ENCODE measurements around the gene EMB. TPM values are rescaled to one million over a fixed set of nuclear protein-coding genes. Genes with fewer than 3 reads are reported as not detected.

EMB gene
- polyA plus RNA-seq, 1 experiment = 0.89 TPM

GRCh38 chr5:50352382-50352781 lies 88.7 kb downstream of the EMB start:
- CTCF ChIA-PET = no interaction called here
- no peaks in the 10 kb centered on the region; the same call in 1 of the 2 replicates for H3K9me3 ChIP-seq (ENCODE audit: control insufficient read depth, insufficient read depth, low read length)
- POLR2A ChIA-PET = no interaction called here
- H3K27ac ChIP-seq (ENCODE audit: low read depth, low read length) = no peak overlapping the region
- no peaks in the 10 kb centered on the region for H3K27me3 ChIP-seq (ENCODE audit: control insufficient read depth, insufficient read depth, low read length)
- DNase-seq (ENCODE audit: low read depth, low spot score) = no peak
- H3K4me3 ChIP-seq (ENCODE audit: low read depth, low read length) = no peak overlapping the region
- TF ChIP-seq CTCF (IDR thresholded peaks at IDR 0.05; ENCODE audit: low read depth, low read length) = no peak

Other genes starting within 250 kb of the EMB start
- 19.0 and 25.1 TPM in 2 replicates for gene PARP8, start 225.3 kb upstream of the EMB start, polyA plus RNA-seq (2011; rRNA removed)